ENCODE results near the gene STIM1.
"Not testable (repeated sequence)": the region's sequence is repeated elsewhere in the genome, so short reads cannot be mapped to it uniquely, and the experiment has no call there.

STIM1 gene

GRCh38 chr11:4111834-4112233, 256.4 kb downstream of the STIM1 start:
- no peak for DNase-seq (ENCODE audit: low read depth)

- DNase-seq (ENCODE audit: low read depth), result no peak
These were observed 259.7 kb downstream of the STIM1 start for GRCh38 chr11:4115128-4115527.

DNA sequence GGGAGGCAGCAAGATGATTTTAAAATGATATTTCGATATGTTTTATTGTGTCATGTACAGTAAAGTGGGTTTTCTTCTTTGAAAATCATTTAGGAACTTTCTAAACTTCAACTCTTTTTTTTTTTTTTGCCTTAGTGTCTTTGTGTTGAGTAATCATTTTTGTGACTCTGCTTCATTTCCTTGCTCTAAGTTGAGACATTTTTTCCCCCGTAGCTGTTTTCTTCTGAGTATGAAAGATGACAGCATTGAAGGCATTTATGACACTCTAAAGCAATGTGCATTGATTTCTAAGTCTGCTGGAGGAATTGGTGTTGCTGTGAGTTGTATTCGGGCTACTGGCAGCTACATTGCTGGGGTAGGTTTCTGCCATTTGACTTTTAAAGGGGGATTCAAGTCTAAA, 262.6 kb downstream of the STIM1 start:
- no peak for DNase-seq (ENCODE audit: low read depth)

- DNase-seq (ENCODE audit: low read depth), result no peak
These were observed 267.8 kb downstream of the STIM1 start for GRCh38 chr11:4123218-4123617.

- DNase-seq (ENCODE audit: low read depth), result no peak
These were observed 269.7 kb downstream of the STIM1 start for GRCh38 chr11:4125141-4125540.

- DNase-seq (ENCODE audit: low read depth), result no peak
These were observed 271.9 kb downstream of the STIM1 start for GRCh38 chr11:4127357-4127756.

- DNase-seq (ENCODE audit: low read depth), result not testable (repeated sequence)
These were observed 274.8 kb downstream of the STIM1 start for GRCh38 chr11:4130219-4130618.

- no peak for DNase-seq (ENCODE audit: low read depth)
These were observed 279.3 kb downstream of the STIM1 start for GRCh38 chr11:4134806-4135205.

GRCh38 chr11:4138497-4138896, 283.0 kb downstream of the STIM1 start:
- DNase-seq (ENCODE audit: low read depth), result no peak

DNA sequence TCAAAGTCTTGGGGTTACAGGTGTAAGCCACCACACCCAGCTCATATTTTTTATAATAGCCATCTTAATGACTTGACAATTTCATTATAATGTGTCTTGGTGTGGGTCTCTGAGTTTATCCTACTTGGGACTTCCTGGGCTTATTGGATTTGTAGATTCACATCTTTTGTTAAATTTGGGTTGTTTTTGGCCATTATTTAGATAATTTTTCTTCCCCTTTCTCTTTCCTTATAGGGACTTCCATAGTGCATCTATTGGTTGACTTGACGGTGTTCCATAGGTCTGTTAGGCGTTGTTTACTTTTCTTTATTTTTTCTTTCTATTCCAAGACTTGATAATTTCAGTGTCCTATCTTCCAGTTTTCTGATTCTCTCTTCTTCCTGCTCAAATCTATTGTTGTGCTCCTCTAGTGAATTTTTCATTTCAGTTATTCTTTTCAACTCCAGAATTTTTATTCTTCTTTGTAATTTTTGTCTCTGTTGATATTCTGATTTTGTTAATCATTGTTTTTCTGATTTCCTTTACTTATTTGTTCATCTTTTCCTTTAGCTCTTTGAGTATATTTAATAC, 284.7 kb downstream of the STIM1 start:
- no peak for DNase-seq (ENCODE audit: low read depth)

All from T follicular helper cell (primary cell).